DMS53 (cell line): ENCODE data around the gene HOXD9.
A peak's percentile ranks its signal among the peaks of the same experiment; 100 is the strongest.

Experiments
- DNase-seq: peaks from one replicate; lab custom pipeline; 2025; lab: John Stamatoyannopoulos, UW

Gene HOXD9

DNA sequence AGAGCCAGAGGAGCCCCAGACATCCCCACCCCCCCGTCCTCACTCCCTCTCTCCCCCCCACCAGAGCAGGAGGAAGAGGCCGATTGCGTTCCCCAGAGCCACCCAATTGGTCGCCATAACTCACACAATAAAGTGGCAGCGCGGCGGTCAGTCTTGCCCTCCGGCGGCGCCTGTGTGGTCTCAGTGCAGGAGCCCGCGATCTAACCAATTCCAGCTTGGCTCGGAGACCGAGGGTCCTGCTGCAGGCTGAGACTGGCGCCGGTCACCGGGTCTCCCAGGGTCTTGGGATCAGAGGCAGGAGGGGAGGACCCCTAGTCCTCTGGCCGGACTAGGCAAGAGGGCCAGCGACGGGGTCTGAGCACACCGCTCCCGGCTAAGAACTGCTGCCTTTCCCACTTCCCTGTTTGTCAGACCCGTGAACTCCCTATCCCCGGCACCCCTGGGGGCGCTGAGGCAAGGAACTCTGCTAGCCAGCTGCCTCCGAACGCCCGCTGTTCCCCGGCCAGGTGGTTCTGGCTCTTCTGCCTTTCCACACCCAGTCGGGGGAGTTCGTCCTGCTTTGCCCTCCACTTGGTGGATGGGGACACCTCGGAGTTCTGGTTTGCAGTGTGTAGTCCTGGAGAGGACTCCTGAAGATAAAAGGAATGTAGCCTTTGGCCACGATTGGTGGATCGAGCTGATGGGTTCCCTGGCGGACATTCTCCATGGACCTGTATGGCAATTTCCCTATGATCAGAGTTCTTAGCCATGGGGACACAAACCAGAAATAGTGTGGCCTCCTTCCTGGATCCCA lies 24.0 kb upstream of the HOXD9 start:
- DNase-seq: peak; percentile 59

DNA sequence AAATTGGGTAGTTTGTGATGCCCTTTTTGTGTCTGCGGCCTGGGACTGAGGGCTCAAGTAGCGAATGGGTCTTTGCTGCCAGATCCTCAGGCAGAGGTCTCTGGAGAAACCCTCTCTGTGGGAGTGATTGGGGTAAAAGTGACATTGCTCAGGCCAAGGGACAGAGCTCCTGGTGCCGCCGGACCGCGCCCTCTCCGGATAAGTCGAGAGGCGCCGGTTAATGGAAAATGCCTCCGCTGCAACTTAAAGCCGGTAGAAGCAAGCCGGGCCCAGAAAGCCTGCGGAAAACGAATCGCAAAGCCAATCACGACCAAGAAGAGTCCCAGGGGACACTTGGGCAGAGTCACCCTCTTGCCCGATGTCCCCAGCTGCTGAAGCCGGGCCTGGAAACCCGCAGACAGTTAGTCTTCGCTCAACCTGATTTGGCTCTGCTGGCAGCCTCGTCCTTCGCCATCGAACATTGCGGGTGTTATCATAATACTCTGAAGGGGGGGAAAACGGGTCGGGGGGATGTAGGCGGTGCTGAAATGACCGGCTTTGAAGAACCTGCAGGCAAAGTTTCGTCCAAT lies 23.3 kb upstream of the HOXD9 start:
- no peak for DNase-seq

DNA sequence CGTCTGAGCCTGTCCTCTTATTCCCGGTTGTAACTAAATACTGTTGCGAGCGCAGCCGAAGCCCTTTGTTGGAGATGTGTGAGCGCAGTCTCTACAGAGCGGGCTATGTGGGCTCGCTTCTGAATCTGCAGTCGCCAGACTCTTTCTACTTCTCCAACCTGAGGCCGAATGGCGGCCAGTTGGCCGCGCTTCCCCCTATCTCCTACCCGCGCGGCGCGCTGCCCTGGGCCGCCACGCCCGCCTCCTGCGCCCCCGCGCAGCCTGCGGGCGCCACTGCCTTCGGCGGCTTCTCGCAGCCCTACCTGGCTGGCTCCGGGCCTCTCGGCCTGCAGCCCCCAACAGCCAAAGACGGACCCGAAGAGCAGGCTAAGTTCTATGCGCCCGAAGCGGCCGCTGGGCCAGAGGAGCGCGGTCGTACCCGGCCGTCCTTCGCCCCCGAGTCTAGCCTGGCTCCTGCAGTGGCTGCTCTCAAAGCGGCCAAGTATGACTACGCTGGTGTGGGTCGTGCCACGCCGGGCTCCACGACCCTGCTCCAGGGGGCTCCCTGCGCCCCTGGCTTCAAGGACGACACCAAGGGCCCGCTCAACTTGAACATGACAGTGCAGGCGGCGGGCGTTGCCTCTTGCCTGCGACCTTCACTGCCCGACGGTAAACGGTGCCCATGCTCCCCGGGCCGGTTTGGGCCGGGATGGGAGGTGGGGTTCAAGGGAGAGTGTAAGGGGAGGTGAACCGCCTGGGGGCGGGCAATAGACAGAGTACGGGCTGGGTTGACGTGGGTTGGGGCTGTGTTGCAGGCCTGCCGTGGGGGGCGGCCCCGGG lies 22.6 kb upstream of the HOXD9 start, which contains the start of gene HOXD12:
HOXD12 (plus strand) TSS at position 68 of the 819 bp plus-strand sequence; CDS start at position 75, 7 bp downstream.
- no peak for DNase-seq

DNA sequence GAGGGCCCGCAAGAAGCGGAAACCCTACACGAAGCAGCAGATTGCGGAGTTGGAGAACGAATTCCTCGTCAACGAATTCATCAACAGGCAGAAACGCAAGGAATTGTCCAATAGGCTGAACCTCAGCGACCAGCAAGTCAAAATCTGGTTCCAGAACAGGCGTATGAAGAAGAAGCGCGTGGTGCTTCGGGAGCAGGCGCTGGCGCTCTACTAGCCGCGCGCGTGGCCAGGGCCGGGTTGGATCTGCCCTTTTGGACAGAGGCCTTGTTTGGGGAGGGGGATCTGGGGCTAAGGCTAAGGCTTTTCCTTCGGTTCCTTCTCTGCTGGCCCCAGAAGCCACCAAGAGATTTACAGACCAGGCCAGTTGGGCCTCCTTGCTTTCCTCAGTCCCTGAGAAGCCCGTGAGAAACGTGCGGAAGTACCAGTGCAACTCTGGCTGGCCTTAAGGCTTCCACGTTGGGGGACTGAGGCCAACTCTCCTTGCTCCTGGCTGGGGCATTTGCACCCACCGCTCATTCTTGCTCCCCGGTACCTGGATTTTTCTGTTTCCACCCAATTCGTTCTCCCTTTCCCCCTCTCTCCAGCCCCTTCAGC lies 21.9 kb upstream of the HOXD9 start:
- no peak for DNase-seq

DNA sequence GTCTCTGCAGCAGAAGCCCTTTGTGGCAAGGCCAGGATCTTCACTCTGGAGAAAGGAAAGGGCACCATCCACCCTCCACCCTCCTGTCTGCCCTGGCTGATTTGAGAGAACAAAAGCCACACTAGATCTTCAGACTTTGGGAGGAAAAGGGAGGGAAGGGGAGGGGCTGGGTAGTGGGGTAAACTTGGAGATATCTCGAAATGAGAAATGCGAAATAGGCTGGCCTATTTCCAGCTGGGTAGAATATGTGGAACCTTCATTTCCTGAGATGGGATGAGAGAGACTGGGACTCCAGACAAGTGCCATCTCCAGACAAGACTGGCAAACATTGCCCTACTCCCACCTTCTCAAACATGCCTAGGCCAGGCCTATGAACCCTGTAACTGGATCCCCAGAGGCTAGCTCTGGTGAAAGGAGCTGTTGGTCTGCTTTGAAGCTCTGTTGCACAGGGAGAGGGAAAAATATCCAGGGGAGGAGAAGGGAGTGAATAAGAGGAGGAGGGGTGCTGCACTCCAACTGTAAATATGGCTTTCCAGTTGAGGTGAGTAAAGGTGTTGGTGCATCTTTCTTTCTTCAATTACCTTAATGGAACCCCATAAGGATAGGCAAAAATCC lies 21.2 kb upstream of the HOXD9 start:
- no peak for DNase-seq

DNA sequence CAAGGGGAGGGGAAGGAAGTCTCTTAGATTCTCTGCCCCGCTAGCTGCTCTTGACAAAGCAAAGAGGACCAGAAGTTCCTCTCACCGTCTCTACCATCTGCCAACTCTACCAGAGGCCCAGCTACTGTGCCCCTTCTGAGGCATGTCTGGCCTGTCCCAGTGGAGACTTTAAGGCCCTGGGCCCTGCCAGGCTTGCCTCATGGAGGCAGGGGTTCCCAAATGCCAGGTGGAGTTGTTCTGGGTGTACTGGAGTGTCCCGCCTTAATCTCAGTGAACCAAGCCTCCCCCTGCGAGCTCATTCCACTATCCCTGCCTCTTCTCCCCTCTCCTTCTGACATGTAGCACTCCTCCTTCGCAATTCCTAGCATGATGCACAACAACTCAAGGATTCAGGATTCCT lies 20.7 kb upstream of the HOXD9 start:
- DNase-seq: no peak

DNA sequence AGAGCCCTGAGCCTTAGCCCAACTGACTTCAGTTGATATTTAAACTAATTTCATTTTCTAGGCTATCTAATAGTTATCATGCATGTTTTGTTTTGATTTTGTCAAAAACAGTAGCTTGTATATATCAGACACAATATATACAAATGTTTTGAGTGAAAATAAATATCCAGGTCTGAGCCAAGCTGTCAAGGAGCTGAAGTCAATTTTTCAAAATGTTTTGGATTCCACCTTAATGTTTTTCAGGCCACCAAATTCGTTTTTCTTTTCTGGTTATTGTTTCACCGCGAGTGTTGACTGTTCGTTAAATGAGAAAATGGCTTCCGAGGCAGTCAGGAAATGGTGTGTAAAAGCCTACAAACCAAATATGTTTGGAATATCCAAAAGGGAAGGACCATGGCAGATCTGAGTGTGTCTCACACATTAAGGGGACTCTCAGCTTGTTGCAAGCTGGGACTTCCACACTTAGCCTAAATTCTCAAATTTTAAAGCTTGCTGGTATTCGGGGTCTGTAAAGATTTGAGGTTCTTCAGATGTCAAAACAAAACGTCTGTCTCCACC lies 20.1 kb upstream of the HOXD9 start:
- no peak for DNase-seq

DNA sequence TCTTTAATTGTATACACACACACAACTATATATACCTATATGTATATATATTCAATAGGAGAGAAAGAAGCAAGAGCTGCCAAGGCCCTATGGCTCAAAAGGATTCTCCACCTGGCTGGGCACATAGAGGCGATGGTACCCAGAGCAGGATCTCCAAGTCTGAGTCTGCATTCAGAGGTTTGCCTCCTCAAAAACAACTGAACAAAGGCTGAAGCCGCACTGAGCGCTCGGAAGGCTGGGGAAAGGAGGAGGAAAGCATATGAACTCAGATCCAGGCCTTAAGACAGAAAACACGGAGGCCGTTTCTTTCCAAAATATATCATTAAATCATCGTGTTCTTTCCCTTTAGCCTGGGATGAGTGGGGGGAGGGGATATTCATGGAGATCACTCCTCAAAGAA lies 19.3 kb upstream of the HOXD9 start:
- DNase-seq: no peak

DNA sequence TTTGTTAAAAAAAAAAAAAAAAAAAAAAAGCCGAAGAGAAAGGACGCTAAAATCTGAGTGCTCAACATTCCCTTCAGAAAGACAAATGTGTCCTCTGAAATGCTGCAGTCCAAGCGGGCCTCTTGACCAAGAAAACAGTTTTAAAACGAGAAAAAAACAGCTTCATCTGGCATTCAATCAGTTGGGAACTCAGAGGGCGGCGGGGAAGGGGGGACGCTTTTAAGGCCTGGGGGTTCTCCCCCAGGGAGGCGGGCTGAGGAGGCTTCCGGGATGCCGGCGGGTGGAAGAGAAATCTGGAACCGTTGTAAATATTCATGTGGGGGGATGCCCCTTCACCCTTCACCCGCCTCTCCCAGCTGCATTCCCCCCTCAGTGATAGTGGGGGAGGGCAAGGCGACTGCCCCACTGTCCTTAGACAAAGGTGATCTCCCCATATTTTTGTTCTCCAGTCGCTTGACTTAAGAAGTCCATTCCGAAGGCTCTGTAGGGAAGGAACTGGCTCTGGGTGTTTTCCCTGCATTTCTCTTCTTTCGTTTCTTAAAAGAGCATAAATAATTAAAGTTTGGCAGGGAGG lies 18.7 kb upstream of the HOXD9 start:
- DNase-seq: no peak

DNA sequence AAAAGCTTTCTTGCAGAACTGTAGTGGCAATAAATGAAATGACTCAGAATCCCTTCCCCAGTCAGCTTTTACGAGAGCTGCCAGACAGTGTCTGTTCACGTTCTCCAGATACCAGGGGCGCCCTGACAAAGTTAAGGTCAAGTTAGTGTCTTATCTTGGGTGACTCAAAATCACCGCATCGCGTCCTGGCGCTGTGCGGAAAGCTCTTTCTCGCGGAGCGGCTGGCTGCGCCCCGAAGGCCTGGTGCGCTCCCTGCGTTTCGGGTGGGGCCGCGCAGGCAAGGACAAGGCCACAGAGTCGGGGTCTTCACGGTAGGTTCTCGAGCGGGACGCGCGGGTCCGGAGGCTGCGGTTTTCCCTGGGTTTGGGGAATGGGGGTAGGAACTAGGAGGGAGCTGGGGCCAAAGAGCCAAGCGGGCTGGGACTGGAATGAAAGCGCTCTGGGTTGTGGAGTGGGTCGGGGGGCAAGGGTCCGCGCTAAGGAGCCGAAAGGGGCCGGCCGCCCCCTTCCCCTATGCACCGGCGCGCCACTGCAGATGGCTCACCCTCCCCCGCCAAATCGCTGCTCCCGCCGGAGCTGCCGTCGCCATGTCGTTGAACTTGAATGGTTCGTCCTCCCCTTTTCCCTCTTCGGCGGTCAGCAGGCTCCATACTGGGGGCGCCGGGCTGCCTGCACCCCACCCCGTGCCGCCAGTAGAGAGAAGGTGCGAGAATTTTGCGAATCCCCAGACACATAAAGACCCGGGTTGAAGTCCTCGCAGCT lies 18.0 kb upstream of the HOXD9 start:
- peak; percentile 44 for DNase-seq

DNA sequence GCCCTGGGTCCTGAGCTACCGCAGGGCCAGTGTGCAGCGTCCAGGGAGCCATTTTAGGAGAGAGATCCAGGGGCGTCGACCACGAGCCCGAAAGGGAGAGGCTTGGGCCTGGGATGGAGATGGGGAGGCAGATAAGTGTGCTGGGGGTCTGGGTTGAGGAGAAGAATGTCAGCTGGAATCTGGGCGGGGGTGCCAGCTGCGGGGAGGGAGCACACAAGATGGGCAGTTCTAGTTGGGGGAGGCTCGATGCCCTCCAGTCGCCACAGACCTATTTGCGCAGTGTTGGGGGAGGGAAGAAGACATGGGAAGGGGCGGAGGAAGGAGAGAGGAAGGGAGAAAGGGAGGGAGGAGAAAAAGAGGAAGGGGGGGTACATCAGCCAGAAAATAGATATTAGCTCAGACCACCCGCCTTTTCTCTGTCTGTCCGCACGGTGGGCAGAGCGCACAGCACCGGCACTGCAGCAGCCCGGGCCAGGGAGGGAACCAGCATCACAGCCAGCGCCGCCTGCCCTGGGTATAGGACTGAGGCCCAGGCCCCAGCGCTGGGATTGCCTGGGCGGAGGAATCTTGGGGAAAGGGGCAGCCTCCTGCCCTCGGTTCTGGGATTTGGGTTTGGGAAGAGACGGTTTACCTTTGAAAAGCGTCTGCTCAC lies 17.3 kb upstream of the HOXD9 start:
- peak; percentile 38 for DNase-seq

DNA sequence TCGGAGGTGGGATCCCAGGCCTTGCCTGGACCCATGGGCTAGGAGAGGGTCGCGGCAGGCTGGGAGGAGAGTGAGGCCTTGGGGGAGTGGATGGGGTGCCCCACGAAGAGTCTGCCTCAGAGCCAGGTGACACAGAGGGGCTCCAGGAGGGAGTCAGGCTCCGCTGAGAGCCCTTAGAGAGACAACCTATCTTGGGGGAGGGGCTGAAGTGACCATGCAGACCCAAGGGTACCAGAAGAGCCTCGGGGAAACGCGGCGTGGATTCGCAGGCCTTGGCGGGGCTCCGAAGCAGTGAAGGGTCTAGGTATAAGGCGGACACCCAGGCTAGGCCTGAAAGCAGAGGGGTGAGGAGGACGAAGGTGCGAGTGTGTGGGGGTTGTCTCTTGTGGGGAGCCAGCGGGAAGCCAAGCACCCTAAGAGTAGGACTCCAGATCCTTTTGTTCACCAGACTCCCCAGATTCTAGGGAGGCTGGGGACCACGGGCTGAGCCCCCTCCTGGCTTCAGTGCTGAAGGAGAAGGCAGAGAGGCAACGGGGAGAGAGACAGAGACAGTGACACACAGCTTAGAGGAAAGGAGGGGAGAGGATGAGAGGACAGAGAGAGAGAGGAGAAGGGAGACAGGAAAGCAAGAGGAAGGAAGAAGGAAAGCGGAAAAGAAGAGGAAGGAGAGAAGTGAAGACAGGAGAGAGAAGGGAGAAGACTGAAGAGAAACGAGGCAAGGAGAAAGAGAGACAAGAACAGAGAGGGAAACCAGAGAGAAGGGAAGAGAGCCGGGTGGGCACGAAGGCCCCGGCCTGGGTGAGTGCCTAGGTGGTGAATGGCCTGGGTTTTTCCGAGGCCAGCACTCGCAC lies 16.6 kb upstream of the HOXD9 start:
- DNase-seq: no peak

DNA sequence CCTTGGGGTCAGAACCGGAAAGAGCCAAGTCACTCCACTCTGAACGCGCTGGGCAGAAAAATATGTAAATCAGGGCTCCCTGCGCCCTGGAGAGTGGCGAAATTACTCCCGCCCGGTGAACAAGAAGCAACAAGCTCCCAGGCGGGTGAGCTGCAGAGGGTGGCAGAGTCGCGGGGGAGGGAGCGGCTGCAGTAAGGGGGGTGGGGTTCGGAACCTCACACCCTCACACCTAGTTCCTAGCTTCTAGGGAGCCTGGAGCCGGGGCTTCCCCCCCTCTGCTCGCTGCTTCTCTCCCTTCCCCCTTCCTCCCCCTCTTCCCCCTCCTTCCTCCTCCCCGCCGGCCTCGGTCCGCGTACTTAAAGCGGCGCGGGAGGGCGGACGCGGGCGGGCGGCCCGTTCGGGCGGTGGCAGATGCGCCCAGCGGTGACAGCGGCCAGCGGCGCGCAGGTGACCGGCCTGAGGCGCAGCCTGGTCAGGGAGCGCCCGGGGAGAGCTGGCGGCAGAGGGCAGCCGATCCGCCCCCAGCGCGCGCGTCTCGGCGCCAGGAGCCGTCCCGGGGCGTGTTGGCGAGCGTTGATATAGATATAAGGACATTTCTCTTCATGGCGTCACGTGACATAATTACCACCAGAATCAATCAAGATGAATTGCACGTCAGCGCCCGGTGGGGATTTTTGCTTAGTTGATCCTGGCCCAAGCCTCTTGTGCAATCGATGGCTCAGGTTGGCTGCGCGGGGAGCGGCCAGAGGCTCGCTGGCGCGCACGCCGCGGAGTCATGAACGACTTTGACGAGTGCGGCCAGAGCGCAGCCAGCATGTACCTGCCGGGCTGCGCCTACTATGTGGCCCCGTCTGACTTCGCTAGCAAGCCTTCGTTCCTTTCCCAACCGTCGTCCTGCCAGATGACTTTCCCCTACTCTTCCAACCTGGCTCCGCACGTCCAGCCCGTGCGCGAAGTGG lies 15.7 kb upstream of the HOXD9 start, which contains the start of gene HOXD11:
HOXD11 (plus strand) TSS at position 700 of the 959 bp plus-strand sequence; CDS start at position 776, 76 bp downstream.
- peak; percentile 84 for DNase-seq

DNA sequence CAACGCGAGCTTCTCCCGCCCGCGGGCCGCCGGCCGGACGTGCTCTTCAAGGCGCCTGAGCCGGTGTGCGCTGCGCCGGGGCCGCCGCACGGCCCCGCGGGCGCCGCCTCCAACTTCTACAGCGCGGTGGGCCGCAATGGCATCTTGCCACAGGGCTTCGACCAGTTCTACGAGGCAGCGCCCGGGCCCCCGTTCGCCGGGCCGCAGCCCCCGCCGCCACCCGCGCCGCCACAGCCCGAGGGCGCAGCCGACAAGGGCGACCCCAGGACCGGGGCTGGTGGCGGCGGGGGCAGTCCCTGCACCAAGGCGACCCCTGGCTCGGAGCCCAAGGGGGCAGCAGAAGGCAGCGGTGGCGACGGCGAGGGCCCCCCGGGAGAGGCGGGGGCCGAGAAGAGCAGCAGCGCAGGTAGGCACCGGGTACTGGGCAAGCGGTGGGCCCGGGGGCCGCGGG lies 14.8 kb upstream of the HOXD9 start:
- DNase-seq: peak; percentile 71

DNA sequence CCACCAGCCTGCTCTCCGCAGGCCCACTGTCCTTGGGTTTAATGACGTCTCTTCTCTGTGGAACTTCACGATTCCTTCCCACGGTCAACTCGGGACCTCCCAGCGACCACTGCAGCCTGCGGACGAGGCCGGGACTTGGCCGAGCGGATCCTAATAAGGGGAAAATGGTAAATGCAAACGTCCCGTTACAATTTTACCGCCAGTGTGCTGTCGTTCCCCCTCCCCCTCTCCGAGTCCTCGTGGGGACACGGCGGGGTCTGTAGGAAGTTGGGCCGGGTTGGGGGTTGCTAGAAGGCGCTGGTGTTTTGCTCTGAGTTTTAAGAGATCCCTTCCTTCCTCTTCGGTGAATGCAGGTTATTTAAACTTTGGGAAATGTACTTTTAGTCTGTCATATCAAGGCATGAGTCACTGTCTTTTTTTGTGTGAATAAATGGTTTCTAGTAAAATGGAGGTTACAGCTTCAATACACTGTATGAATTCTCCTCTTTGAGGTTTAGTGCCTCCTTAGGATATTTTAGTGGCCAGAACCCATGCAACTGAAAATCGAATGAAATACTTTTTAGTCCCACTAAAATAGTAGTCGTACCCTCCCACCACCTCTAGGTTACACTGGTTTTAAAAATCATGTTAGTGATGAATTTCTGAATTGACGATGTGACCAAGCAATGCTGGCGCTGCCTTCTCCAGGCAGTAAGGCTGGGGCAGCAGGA lies 13.2 kb upstream of the HOXD9 start:
- no peak for DNase-seq

DNA sequence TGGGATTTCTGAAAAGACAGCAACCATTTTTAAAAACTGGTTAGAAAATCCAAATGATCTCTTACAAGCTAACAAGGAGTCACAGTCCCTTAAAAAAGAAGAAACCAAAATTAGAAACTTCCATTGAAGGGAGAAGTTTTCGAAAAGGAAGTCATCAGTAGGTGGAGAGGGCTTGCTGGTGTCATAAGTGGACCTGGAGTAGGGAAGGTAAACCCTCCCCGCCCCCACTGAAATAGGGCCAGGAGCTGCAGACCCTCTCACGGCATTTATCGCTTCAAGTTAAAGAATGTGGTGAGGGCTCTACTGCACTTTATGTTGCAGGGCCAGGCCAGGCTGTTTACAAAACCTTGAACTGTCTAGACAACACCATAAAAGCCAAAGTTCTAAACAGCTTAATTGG lies 12.6 kb upstream of the HOXD9 start:
- no peak for DNase-seq
